MM.1S (cell line): ENCODE measurements around the gene GIPC1.

ENCODE experiments used
- DNase-seq: peaks from one replicate; pipeline ENCODE4 v3.0.0-alpha.2; 2015
- H2AFZ ChIP-seq: fragments of 300-600 bp; sonication (generic); 2 replicates; pipeline ENCODE4 v1.6.0; 2016; ENCODE audit warnings: antibody characterized with exemption, low read length
- H3F3A ChIP-seq: fragments of 300-600 bp; sonication (generic); 2 replicates; pipeline ENCODE4 v1.6.1; 2016; ENCODE audit warnings: mild to moderate bottlenecking, antibody characterized with exemption, low read length, moderate library complexity, mixed read lengths; ENCODE audit not compliant: insufficient read depth
- H3K27ac ChIP-seq: fragments of 300-600 bp; sonication (generic); 2 replicates; pipeline ENCODE4 v1.5.1; 2016; ENCODE audit warnings: mild to moderate bottlenecking, low read length
- H3K27me3 ChIP-seq: fragments of 300-600 bp; sonication (generic); replicated peaks from 2 replicates; pipeline ENCODE4 v1.6.0; 2016; ENCODE audit warnings: low read length; ENCODE audit not compliant: insufficient read depth
- H3K36me3 ChIP-seq: fragments of 300-600 bp; sonication (generic); replicated peaks from 2 replicates; pipeline ENCODE4 v1.6.1; 2016; ENCODE audit warnings: mild to moderate bottlenecking, low read length, mixed read lengths; ENCODE audit not compliant: insufficient read depth
- H3K4me1 ChIP-seq: fragments of 300-600 bp; sonication (generic); 2 replicates; pipeline ENCODE4 v1.6.1; 2016; ENCODE audit warnings: low read length, mixed read lengths
- H3K4me2 ChIP-seq: fragments of 300-600 bp; sonication (generic); 2 replicates; pipeline ENCODE4 v1.6.0; 2016; ENCODE audit warnings: low read depth, low read length
- H3K4me3 ChIP-seq: fragments of 300-600 bp; sonication (generic); 2 replicates; pipeline ENCODE4 v1.5.1; 2016; ENCODE audit warnings: low read length, mixed read lengths
- H3K79me2 ChIP-seq: fragments of 300-600 bp; sonication (generic); 2 replicates; pipeline ENCODE4 v1.6.1; 2016; ENCODE audit warnings: mixed run types, low read length, mixed read lengths
- H3K9ac ChIP-seq: fragments of 300-600 bp; sonication (generic); 2 replicates; pipeline ENCODE4 v1.6.1; 2016; ENCODE audit warnings: low read length, mixed read lengths
- H3K9me2 ChIP-seq: fragments of 300-600 bp; sonication (generic); replicated peaks from 2 replicates; pipeline ENCODE4 v1.6.1; 2016; ENCODE audit warnings: mild to moderate bottlenecking, low read length, mixed read lengths; ENCODE audit not compliant: insufficient read depth
- H3K9me3 ChIP-seq: fragments of 300-600 bp; sonication (generic); replicated peaks from 2 replicates; pipeline ENCODE4 v1.6.1; 2016; ENCODE audit warnings: mild to moderate bottlenecking, low read length, mixed read lengths; ENCODE audit not compliant: insufficient read depth
- H4K20me1 ChIP-seq: fragments of 300-600 bp; sonication (generic); 2 replicates; pipeline ENCODE4 v1.6.1; 2016; ENCODE audit warnings: mild to moderate bottlenecking, low read length, moderate library complexity, mixed read lengths; ENCODE audit not compliant: insufficient read depth
- EZH2 ChIP-seq: fragments of 300-600 bp; sonication (generic); optimal IDR thresholded peaks from 2 replicates; pipeline ENCODE3; 2017; ENCODE audit warnings: low read depth, mild to moderate bottlenecking, antibody characterized with exemption, low read length, mixed read lengths
- EZH2phosphoT487 ChIP-seq: fragments of 300-600 bp; sonication (generic); IDR thresholded peaks from 2 replicates; pipeline ENCODE4 v1.6.1; 2018; ENCODE audit warnings: antibody characterized with exemption, low read length
- TF ChIP-seq, protein P1 (sequence below): fragments of 300-600 bp; sonication (generic); IDR thresholded peaks from 2 replicates; pipeline ENCODE4 v1.5.1; 2016; ENCODE audit warnings: antibody characterized with exemption, low read length, mixed read lengths

Gene GIPC1

DNA sequence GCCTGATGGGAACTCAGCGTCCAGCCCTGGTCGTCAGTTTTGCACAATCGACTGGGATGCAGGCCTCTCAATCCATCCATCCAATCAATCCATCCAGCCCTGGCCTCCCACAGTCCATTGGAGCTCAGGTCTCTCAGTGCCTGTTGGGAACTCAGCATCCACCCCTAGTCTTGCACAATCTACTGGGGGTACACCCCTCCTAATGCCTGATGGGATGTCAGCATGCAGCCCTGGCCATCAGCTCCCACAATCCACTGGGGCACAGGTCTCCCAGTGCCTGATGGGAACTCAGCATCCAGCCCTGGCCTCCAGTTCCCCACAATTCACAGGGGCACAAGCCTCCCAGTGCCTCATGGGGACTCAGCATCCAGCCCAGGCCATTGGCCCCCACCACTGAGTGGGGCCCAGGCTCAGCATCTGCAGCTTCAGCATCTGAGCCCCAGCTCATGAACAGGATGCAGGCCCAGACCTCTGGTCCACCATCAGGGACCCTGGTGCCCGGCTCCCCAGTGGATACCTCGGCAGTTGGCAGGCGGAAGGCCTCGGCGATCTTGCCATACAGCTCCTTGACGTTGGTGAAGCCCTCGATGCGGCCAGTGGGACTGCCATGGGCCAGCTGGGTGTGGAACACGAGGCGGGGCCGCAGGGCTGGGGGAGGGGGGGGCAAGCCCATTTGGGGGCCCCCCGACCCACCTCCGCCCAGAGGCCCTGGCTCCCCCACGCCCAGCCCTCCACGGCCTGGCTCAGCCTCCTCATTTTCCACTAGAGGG lies 13.6 kb downstream of the GIPC1 start:
- Histone ChIP-seq H3K79me2 (no peaks in the 10 kb centered on the region), H3F3A (no peaks in the 10 kb centered on the region; the same call in 1 of the 2 replicates), H3K27me3 (peaks cover 6% of the 10 kb centered on the region; the same call in 1 of the 2 replicates), H3K36me3 (no peaks in the 10 kb centered on the region), H4K20me1 (no peaks in the 10 kb centered on the region), H3K9me3 (no peaks in the 10 kb centered on the region), H3K4me1 (no peaks in the 10 kb centered on the region), H3K9ac (no peak overlapping the region), H2AFZ (no peak overlapping the region), H3K4me3 (no peak overlapping the region), H3K4me2 (no peak overlapping the region), H3K27ac (no peak overlapping the region), H3K9me2 (no peaks in the 10 kb centered on the region)
- TF ChIP-seq EZH2phosphoT487 = no peak
- TF ChIP-seq, protein P1, sequence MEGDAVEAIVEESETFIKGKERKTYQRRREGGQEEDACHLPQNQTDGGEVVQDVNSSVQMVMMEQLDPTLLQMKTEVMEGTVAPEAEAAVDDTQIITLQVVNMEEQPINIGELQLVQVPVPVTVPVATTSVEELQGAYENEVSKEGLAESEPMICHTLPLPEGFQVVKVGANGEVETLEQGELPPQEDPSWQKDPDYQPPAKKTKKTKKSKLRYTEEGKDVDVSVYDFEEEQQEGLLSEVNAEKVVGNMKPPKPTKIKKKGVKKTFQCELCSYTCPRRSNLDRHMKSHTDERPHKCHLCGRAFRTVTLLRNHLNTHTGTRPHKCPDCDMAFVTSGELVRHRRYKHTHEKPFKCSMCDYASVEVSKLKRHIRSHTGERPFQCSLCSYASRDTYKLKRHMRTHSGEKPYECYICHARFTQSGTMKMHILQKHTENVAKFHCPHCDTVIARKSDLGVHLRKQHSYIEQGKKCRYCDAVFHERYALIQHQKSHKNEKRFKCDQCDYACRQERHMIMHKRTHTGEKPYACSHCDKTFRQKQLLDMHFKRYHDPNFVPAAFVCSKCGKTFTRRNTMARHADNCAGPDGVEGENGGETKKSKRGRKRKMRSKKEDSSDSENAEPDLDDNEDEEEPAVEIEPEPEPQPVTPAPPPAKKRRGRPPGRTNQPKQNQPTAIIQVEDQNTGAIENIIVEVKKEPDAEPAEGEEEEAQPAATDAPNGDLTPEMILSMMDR = no peak
- no peak for TF ChIP-seq EZH2
- no peak for DNase-seq

DNA sequence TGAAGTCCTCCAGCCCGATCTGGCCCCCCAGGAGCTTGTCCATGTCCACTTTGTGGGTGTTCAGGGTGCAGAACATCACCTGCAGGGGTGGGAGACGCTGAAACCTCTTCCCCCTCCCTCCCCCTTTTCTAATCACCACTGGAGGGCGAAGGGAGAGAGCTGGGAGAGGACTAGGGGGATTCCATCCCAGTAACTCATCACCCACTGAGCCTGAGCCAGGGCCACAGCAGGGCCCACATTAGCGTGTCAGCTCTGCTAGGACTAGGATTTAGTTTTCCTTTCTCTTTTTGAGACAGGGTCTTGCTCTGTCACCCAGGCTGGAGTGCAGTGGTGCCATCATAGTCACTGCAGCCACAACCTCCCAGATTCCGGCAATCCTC lies 15.2 kb downstream of the GIPC1 start:
- H3K4me1 ChIP-seq = no peaks in the 10 kb centered on the region
- no peak overlapping the region for H3K9ac ChIP-seq
- H3F3A ChIP-seq = no peaks in the 10 kb centered on the region
- no peak overlapping the region for H3K4me3 ChIP-seq
- H3K27ac ChIP-seq = no peak overlapping the region
- H3K27me3 ChIP-seq = peaks cover 20% of the 10 kb centered on the region
- no peaks in the 10 kb centered on the region for H3K79me2 ChIP-seq
- no peak for DNase-seq
- TF ChIP-seq EZH2phosphoT487 (no peak), EZH2 (no peak)
- TF ChIP-seq, protein P1 = no peak
- no peaks in the 10 kb centered on the region for H3K9me2 ChIP-seq
- no peaks in the 10 kb centered on the region for H4K20me1 ChIP-seq
- no peak overlapping the region for H2AFZ ChIP-seq
- H3K36me3 ChIP-seq = no peaks in the 10 kb centered on the region
- H3K4me2 ChIP-seq = no peak overlapping the region
- no peaks in the 10 kb centered on the region for H3K9me3 ChIP-seq

DNA sequence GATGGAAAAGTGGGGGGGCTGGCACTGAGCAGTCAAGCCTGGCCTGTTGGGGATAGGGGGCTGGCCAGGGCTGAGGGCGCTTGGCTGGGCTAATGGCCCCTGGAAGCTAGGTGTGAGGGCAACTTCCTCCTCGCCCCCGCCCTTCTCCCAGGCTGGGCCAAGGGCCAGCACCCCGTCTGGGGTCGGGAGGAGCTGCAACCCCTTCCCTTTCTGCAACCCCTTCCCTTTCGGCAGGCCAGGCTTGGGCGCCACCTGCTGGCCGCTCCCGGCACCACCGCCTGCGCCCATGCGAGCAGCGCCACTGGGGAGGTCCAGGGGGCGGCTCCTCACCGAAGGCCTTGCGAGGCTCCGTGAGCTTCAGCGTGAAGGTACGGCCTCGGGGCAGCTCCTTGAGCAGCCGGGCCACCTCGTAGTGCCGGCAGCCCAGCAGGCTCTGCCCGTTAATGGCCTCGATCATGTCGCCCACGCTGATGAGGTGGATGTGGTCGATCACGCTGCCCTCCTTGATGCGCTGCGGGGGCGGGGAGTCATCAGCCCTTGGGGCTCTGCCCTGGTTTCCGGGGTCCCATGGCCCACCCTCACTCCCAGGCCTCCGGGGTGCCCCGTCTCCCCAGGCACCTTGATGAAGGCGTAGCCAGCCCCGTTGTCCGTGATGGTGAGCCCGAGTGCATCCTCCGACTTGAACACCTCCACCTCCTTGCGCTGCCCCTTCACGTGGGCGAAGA lies 15.8 kb downstream of the GIPC1 start:
- H4K20me1 ChIP-seq = no peaks in the 10 kb centered on the region

More for the DNA sequence above, 15.8 kb downstream of the GIPC1 start:
- Histone ChIP-seq H3K4me2 (peak overlapping the region; percentile 44), H3K4me3 (no peak overlapping the region), H3K79me2 (no peaks in the 10 kb centered on the region), H3K36me3 (no peaks in the 10 kb centered on the region), H3K9ac (no peak overlapping the region), H2AFZ (no peak overlapping the region), H3K4me1 (no peaks in the 10 kb centered on the region), H3F3A (no peaks in the 10 kb centered on the region), H3K27me3 (peaks cover 26% of the 10 kb centered on the region), H3K9me2 (no peaks in the 10 kb centered on the region), H3K27ac (no peak overlapping the region), H3K9me3 (no peaks in the 10 kb centered on the region)
- peak; percentile 31 for DNase-seq
- TF ChIP-seq, protein P1 = peak; percentile 92
- no peak for TF ChIP-seq EZH2phosphoT487
- TF ChIP-seq EZH2 = no peak
